NCI-H82 (cell line): ENCODE data around the gene KCNE4.
A peak's percentile ranks its signal among the peaks of the same experiment; 100 is the strongest.
"Not testable (repeated sequence)": the region's sequence is repeated elsewhere in the genome, so short reads cannot be mapped to it uniquely, and the experiment has no call there.

Experiments
- DNase-seq: peaks from one replicate; lab custom pipeline; 2025; lab: John Stamatoyannopoulos, UW

Gene KCNE4

DNA sequence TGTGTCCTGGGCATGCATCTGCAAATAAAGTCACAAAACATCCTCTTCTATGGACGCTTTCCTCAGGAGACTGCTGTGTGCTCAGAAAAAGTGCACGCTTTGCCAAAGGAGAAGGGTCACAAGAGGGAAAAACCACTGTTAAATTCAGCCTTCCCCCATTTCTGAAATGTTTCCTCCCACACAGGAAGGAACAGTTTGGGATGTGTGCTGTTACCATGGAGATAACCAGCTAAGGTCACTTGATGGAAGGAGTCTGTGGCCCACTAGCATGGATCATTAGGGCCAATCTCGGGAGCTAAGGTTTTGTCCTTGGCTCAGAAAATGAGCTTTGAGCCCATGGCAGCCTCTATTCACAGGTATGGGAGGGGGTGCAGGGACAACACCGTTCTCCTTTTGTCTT lies 5.6 kb downstream of the KCNE4 start:
- DNase-seq, result no peak

DNA sequence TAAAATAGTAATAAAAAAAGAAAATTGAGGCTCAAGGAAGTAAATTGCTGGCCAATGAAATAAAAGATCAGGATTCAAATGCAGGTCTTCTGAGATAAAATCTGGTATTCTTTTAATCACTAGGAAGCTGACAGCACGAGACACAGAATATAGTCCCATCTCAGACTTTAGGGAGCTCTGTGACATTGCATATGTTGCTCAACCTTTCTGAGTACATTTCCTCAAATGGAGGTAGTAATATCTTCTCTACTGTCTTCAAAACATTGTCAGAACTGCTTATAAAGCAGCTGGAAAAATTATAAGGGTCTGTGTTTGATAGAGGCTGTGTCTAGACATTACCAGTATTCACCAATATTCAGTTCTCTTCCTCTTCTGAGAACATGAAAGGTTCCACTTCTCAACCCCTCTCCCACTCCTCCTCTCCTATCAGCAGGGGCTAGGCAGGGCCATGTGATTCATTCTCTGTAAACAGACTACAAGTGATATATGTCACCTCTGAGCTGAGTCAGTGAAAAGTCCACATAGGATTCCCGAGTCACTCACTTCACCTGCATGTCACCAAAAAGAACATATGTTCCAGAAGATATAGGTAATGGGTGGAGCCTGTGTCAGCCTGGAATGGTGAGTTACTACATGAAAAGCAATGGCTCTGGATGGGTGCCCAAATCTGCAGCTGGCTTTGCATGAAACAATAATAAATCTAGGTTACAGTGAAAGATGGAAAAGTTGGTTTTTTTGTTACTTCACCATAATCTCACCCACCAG lies 7.1 kb downstream of the KCNE4 start:
- no peak for DNase-seq

GRCh38 chr2:223060201-223060825 lies 8.3 kb downstream of the KCNE4 start:
- DNase-seq, result no peak

- DNase-seq, result no peak
Observed at GRCh38 chr2:223062396-223062795, 10.4 kb downstream of the KCNE4 start.

GRCh38 chr2:223065107-223065506 lies 13.1 kb downstream of the KCNE4 start:
- no peak for DNase-seq

DNA sequence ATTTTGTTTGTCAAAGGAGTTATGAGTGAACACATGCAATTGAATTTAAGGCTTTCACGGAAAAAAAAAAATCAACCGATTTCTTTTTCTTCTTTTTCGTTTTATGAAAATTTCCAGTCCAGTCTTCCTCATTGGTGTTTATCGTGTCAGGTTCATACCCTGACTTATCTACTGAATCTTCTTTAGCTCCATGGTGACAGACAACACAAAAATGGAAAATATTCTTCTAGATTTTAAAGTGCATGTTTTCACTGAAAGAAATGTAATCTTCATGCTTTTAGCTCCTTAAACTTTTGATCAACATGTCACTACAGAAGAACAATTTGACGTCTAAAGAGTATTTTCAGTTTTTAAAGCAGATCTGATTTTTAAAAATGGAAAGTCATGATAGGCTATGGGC lies 14.7 kb downstream of the KCNE4 start:
- DNase-seq, result no peak

- DNase-seq, result no peak
Observed at GRCh38 chr2:223068071-223068470, 16.1 kb downstream of the KCNE4 start.

DNA sequence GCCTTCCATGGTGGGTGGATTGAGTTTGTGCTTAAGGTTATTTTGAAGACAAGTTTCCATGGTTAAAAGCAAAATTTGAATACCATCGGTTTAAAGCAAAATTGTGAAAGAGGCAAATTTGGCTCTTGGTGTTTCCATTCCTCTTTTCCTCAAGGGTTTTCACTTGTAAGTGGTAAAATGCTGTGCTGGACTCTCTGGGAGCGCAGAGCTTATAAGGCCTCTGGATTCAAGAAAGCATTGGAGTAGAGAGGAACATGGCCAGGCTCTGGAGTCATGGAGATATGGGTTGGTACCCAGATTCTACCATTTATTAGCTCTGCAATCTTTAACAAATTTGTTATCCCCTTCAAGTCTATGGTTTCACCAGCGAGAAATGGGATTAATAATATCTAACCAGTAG lies 17.5 kb downstream of the KCNE4 start:
- DNase-seq, result no peak

DNA sequence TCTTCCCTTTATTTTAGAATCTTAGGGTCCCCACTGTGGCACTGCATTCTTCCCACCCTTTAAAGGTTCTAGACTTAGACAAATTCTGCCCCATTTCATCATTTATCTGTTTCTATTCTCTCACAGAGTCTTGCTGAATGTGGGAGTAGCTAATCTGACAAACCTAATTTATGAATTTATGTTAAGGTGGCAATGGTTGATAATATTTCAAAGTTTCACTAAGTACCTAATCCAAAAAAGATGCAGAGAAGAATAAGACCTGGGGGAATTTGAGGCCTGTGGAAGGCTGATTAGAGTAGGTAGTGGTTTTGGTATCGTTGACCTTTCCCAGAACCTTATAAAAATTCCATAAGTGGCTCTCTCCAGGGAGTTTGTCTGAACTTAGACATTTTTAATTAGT lies 18.0 kb downstream of the KCNE4 start:
- no peak for DNase-seq

DNA sequence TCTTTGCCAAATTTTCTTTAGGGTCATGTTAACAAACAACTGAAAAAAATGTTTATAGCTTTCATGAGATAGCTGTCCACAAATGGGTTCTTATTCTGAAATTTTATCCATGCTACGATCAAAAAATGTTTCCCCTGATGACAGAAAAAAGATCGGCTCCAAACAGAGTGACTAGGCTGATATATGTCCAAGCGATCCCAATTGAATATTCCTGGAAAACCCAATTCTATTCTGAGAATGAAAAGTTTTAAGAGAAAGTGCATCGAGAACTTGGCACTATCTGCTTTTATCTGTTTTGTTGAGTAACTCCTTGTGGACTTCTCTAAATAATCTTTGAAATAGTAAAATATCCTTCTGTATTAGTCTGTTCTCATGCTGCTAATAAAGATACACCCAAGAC lies 19.1 kb downstream of the KCNE4 start:
- DNase-seq, result no peak

DNA sequence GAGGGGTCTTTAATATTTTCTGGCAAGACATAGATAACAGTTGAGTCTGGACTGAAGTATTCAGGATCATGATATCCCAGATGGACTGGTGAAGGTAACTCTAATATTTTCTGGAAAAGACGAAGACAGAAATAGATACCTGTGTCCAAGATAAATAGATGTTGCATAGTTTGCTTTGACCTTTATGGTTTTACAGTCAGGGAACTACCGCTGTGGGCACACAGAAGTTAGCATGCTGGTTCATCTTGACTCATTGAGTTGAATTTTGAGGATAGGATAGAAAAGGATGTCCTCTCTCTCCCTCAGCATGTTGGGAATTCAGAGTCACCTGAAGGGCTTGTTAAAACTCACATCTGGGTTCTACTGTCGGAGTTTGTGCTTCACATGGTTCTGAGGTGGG lies 20.8 kb downstream of the KCNE4 start:
- DNase-seq, result no peak

DNA sequence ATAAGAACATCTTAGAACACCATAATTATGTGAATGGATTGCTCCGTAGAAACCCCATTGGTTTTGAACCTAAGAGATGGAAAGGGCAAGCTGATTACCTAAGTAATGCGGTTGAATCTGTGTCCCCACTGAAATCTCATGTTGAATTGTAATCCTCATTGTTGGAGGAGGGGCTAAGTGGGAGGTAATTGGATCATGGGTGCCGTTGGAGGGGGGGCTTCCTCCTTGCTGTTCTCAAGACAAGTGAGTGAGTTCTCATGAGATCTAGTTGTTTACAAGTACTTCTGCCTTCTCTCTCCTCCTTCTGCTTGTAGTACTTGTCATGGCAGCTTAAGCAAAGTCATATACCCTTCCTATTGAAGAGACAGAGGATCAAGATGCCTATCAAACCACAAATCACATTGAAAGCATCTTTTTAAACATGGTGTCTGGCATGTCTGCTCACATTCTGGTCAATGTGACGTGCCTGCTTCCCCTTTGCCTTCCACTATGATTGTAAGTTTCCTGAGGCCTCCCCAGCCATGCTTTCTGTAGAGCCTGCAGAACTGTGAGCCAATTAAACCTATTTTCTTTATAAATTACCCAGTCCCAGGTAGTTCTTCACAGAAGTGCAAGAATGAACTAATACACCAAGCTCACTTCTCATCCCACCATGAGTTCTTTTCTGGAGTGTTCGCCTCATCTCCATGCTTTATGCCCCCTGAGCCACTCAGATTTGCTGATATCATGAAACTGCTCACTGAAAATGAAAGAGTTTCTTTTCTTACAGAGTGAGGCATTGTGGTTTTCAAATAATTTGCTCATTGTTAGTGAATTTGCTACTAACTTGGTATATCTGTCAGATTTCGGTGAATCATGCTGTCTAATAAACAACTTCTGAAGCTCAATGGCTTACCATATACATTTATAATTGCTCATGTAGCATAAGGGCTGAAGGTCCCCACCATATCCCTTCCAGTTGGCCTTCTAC lies 23.6 kb downstream of the KCNE4 start:
- peak; percentile 97 for DNase-seq

DNA sequence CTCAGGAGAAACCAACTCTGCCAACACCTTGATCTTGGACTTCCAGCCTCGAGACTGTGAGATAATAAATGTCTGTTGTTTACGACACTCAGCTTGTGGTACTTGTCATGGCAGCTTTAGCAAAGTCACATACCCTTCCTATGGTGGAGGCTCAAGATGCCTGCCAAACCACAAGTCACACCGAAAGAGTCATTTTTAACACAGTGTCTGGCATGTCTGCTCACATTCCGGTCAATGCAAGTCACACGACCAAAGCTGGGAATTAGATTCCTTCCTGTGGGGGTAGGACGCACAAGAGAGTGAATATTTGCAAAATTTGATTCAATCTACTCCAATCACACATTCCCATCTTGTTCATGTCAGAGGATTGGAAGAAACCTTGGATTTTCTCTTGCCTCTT lies 24.6 kb downstream of the KCNE4 start:
- no peak for DNase-seq

- no peak for DNase-seq
Observed at GRCh38 chr2:223078482-223078881, 26.5 kb downstream of the KCNE4 start.

- no peak for DNase-seq
Observed at GRCh38 chr2:223079378-223079777, 27.4 kb downstream of the KCNE4 start.

GRCh38 chr2:223079925-223080324 lies 27.9 kb downstream of the KCNE4 start:
- no peak for DNase-seq

GRCh38 chr2:223080790-223081360 lies 28.9 kb downstream of the KCNE4 start:
- DNase-seq, result not testable (repeated sequence)

DNA sequence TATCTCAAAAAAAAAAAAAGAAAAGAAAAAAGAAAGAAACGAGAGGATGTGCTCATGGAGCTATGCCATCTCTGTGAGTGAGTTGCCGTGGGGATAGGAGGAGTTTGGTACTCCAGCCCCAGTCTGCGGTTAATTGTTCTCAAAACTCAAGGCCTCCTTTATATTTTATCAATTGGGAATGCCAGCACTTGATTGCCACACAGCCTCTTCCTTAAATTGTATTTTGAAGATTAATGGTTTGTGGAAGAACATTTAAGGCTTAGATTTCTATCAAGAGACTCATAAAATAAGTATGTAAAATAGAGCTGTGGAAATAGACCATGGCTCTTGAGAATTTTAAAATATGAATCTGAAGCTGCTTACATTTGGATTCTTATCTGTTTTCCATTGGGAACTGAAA lies 29.8 kb downstream of the KCNE4 start:
- DNase-seq, result no peak

DNA sequence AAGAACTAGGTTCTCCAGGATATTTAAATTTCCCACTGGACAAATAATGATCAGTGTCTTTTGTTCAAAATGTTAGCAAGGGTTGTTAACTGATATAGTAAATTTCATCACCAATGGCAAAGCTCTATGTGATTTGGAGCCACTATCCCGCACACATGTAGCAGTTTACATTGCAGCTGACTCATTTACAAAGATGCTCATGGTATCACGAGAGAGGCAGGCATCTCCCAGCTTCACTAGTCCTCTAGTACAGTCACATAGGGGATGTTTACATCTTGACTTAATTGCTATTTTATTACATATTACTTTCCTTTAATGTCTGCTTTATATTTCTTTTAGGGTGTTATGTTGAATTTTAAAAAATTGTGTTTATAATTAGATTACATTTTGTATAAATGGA lies 30.7 kb downstream of the KCNE4 start:
- no peak for DNase-seq

DNA sequence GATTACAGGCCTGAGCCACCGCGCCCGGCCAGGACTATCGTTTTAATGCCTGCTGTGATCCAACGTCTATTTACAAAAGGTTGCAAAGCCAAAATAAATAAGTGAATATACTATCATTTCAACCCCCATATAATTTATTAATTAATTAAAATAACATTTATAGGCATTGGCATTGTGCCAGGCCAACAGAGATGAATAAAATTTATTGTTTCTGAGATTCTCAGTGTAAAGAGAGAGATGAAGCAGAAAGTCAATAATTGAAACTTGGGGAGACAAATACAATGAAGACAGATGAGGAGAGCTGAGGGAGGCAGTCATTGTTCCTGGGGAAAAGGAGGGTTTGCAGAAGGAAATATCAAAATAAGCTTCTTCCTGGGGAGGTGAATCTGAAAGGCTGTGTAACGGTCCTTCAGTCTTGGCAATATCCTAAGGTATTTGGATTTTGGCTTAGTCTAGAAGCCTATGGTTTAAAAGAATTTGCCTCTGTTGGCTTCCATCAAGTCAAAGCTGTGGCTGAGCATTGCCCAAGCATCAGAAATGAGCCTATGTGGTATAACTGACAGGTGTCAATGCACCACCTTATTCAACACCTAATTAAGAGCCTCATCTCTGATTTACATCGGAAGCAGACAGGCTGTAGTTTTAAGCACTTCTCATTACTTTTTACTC lies 31.5 kb downstream of the KCNE4 start:
- no peak for DNase-seq

GRCh38 chr2:223084873-223085272 lies 32.9 kb downstream of the KCNE4 start:
- no peak for DNase-seq
